ENCODE data around the gene OR4N2.
"Not testable (repeated sequence)": the region's sequence is repeated elsewhere in the genome, so short reads cannot be mapped to it uniquely, and the experiment has no call there.

Gene OR4N2

GRCh38 chr14:19799880-19800279, 3.7 kb upstream of the OR4N2 start:
- no peak for TF ChIP-seq CTCF (IDR thresholded peaks at IDR 0.05)
- DNase-seq (ENCODE audit: low spot score), result no peak
- Histone ChIP-seq H3K27ac (no peak overlapping the region), H3K4me3 (no peak overlapping the region)

GRCh38 chr14:19800282-19801117, 3.1 kb upstream of the OR4N2 start:
- DNase-seq (ENCODE audit: low spot score), result no peak
- Histone ChIP-seq H3K4me3 (no peak overlapping the region), H3K27ac (no peak overlapping the region)
- TF ChIP-seq CTCF (IDR thresholded peaks at IDR 0.05), result no peak

- DNase-seq (ENCODE audit: low spot score), result no peak
- no peak for TF ChIP-seq CTCF (IDR thresholded peaks at IDR 0.05)
- Histone ChIP-seq H3K4me3 (no peak overlapping the region), H3K27ac (no peak overlapping the region)
Measured at GRCh38 chr14:19801118-19801464, 2.5 kb upstream of the OR4N2 start.

- not testable (repeated sequence) for H3K4me3 ChIP-seq; DNase-seq (ENCODE audit: low spot score); H3K27ac ChIP-seq
Measured at GRCh38 chr14:19813171-19813920, 9.8 kb downstream of the OR4N2 start.

GRCh38 chr14:19819879-19820278, 16.3 kb downstream of the OR4N2 start:
- DNase-seq (ENCODE audit: low spot score); H3K27ac ChIP-seq; H3K4me3 ChIP-seq: not testable (repeated sequence)

GRCh38 chr14:19821016-19821415, 17.4 kb downstream of the OR4N2 start:
- not testable (repeated sequence) for H3K27ac ChIP-seq; H3K4me3 ChIP-seq; DNase-seq (ENCODE audit: low spot score)

GRCh38 chr14:19823178-19823577, 19.6 kb downstream of the OR4N2 start:
- no peak for TF ChIP-seq CTCF (IDR thresholded peaks at IDR 0.05)
- Histone ChIP-seq H3K27ac (no peak overlapping the region), H3K4me3 (no peak overlapping the region)
- DNase-seq (ENCODE audit: low spot score), result no peak

GRCh38 chr14:19823765-19824164, 20.2 kb downstream of the OR4N2 start:
- TF ChIP-seq CTCF (IDR thresholded peaks at IDR 0.05), result no peak
- DNase-seq (ENCODE audit: low spot score), result no peak
- Histone ChIP-seq H3K27ac (no peak overlapping the region), H3K4me3 (no peak overlapping the region)

- not testable (repeated sequence) for H3K4me3 ChIP-seq; H3K27ac ChIP-seq; DNase-seq (ENCODE audit: low spot score)
Measured at GRCh38 chr14:19827626-19828244, 24.2 kb downstream of the OR4N2 start.

All from coronary artery (tissue), 2 donors.